Heart right ventricle (tissue), 16 donors: ENCODE results near the gene OOSP4B. TPM values are rescaled to one million over a fixed set of nuclear protein-coding genes. Genes with fewer than 3 reads are reported as not detected.
"Not testable (repeated sequence)": the region's sequence is repeated elsewhere in the genome, so short reads cannot be mapped to it uniquely, and the experiment has no call there.

Experiments used
- ATAC-seq, 8 donors: fragments of 200-7000 bp; cut with Tn5 transposase; one replicate each; pipeline ENCODE4 v1.9.1; 2020; ENCODE audit warnings: mild to moderate bottlenecking in 8 of 8, moderate library complexity in 8 of 8, moderate number of reproducible peaks in 1 of 8
- DNase-seq, 2 donors: peaks; one replicate each; pipeline ENCODE4 v3.0.0-alpha.2; 2020
- H3K27ac ChIP-seq, 10 donors: fragments of 200-600 bp; sonication (generic) in 2 of 10; one replicate each; pipeline versions ENCODE4 v1.5.0 to v1.8.0; 2020 to 2022; ENCODE audit warnings: mild to moderate bottlenecking in 3 of 10
- H3K27me3 ChIP-seq, 7 donors: fragments of 200-600 bp; one replicate each; pipeline ENCODE4 v1.8.0; 2021 to 2022; ENCODE audit warnings: mild to moderate bottlenecking in 2 of 7
- H3K36me3 ChIP-seq, 9 donors: fragments of 200-600 bp; sonication (generic) in 1 of 9; one replicate each; pipeline versions ENCODE4 v1.5.0 to v1.8.0; 2020 to 2022; ENCODE audit warnings: mild to moderate bottlenecking in 2 of 9
- H3K4me1 ChIP-seq, 9 donors: fragments of 200-600 bp; sonication (generic) in 1 of 9; one replicate each; pipeline versions ENCODE4 v1.5.0 to v1.8.0; 2020 to 2022; ENCODE audit warnings: mild to moderate bottlenecking in 4 of 9
- H3K4me3 ChIP-seq, 10 donors: fragments of 200-600 bp; sonication (generic) in 2 of 10; one replicate each; pipeline versions ENCODE4 v1.5.0 to v1.8.0; 2020 to 2022; ENCODE audit warnings: mild to moderate bottlenecking in 7 of 10, moderate library complexity in 2 of 10
- H3K9me3 ChIP-seq, 11 donors: fragments of 200-600 bp in 10 of 11; sonication (generic) in 2 of 11; one replicate each; pipeline versions ENCODE4 v1.5.0 to v1.8.0; 2013 to 2022; ENCODE audit warnings: mild to moderate bottlenecking in 2 of 11, control low read depth in 1 of 11, moderate library complexity in 1 of 11
- CTCF ChIP-seq, 9 donors: fragments of 200-600 bp; sonication (generic) in 2 of 9; IDR thresholded peaks; one replicate each; pipeline versions ENCODE4 v1.5.0 to v1.8.0; 2021 to 2022; ENCODE audit warnings: antibody characterized with exemption in 9 of 9, mild to moderate bottlenecking in 5 of 9, moderate library complexity in 1 of 9
- WGBS, 2 donors: extraction: QIAGEN DNeasy Blood & Tissue Kit; methylation state at CpG; one replicate each; pipeline ENCODE4 v1.1.7; 2013; ENCODE audit warnings: inconsistent platforms in 1 of 2; 5-methylcytosine and 5-hydroxymethylcytosine counted together
- intact Hi-C, 10 donors: fragments of 100-400 bp; cut with DNase I; formaldehyde crosslinking; loops; one replicate each; pipeline versions ENCODE4 v1.11.1 to v1.14.2; 2022
- polyA plus RNA-seq, 2 donors: library from polyadenylated mRNA; stranded (reverse); fragments of 200-250 nt; gene quantifications; one replicate each; pipeline ENCODE4 v1.2.3, GENCODE V29; 2013
- total RNA-seq, 10 donors: library from RNA; stranded (reverse); fragmentation: NEBNext Ultra II Directional in 3 of 10; extraction: Animal tissue kit (Norgen Biotek cat#: 25700) in 3 of 10; gene quantifications; one replicate each; pipeline versions ENCODE4 v1.2.1 to v1.2.4, GENCODE V29; 2021 to 2023
- donor health status: Arrhythmogenic right ventricular cardiomyopathy.
- donor health status: ischemic (EF 13 %, LVEDD 7.1; RV severe dilation, severe dysfunction).
- donor health status: healthy with polysubstance abuse.
- donor health status: DM: no; HTN: yes; CAD: no.
- donor health status: DM: no; HTN: no; CAD: no.
- donor health status: ischemic (EF 25% LVEDD 6.9; RV normal size, moderate dysfunction).
- donor health status: ischemic (EF 25% LVEDD 5.7; RV mildly dilated, moderate dysfunction).
- donor health status: healthy.
- donor health status: DM: yes; HTN: yes; CAD: no.
- donor health status: Ischemic cardiomyopathy.
- donor health status: ischemic (EF 35%, LVEDD 5.7; RV mildly dilated, moderate dysfunction).
- donor health status: nonischemic (EF 11% LVEDD 7.7; RV severe dilation, severe dysfunction).
- donor health status: DM: yes; HTN: yes; CAD: no.
- donor health status: PGD.
- donor health status: ischemic (EF 29% LVEDD 5.4; RV normal size, mild dysfunction).
- donor health status: nonischemic (EF 23%, LVEDD 6.1; RV moderate dilation, normal function).

The OOSP4B gene
- total and polyA plus RNA-seq, 12 donors, result not detected

- Histone ChIP-seq H3K27ac (no peak overlapping the region), H3K9me3 (no peaks in the 10 kb centered on the region), H3K36me3 (no peaks in the 10 kb centered on the region), H3K27me3 (peaks cover 0 to 3% (median 0%) of the 10 kb centered on the region in 7 donors), H3K4me1 (no peaks in the 10 kb centered on the region), H3K4me3 (no peak overlapping the region)
- no peak for ATAC-seq
- 88 to 94% methylated on average over 4 of the region's 4 CpGs for WGBS, 2 donors
- no peak for TF ChIP-seq CTCF (IDR thresholded peaks at IDR 0.05)
- intact Hi-C loops, result no loop called here
- DNase-seq, result no peak
Observed at GRCh38 chr11:59981106-59981770, 35.7 kb upstream of the OOSP4B start.

GRCh38 chr11:59982037-59982436 lies 34.9 kb upstream of the OOSP4B start:
- 61 to 73% methylated on average over 4 of the region's 4 CpGs for WGBS, 2 donors
- H3K27ac ChIP-seq, intact Hi-C loops, DNase-seq, ATAC-seq, H3K27me3 ChIP-seq, H3K4me3 ChIP-seq, H3K36me3 ChIP-seq, H3K4me1 ChIP-seq, H3K9me3 ChIP-seq: not testable (repeated sequence)

GRCh38 chr11:59983212-59983611 lies 33.8 kb upstream of the OOSP4B start:
- 51 to 64% methylated on average over 1 of the region's 1 CpG for WGBS, 2 donors
- Histone ChIP-seq H3K4me3 (no peak overlapping the region), H3K27me3 (peaks cover 0 to 3% (median 0%) of the 10 kb centered on the region in 7 donors)

GRCh38 chr11:59984368-59984767 lies 32.6 kb upstream of the OOSP4B start:
- Histone ChIP-seq H3K27ac (no peak overlapping the region), H3K4me3 (no peak overlapping the region), H3K27me3 (peaks cover 0 to 3% (median 0%) of the 10 kb centered on the region in 7 donors), H3K9me3 (peaks cover 0 to 8% (median 3%) of the 10 kb centered on the region in 11 donors), H3K4me1 (no peaks in the 10 kb centered on the region), H3K36me3 (no peaks in the 10 kb centered on the region)
- intact Hi-C loops, result no loop called here
- no peak for TF ChIP-seq CTCF (IDR thresholded peaks at IDR 0.05)
- no peak for DNase-seq
- ATAC-seq, result no peak
- 86 to 92% methylated on average over 3 of the region's 3 CpGs for WGBS, 2 donors

More at GRCh38 chr11:59983212-59983611, 33.8 kb upstream of the OOSP4B start:
- no peaks in the 10 kb centered on the region for H3K36me3 ChIP-seq
- no peaks in the 10 kb centered on the region for H3K4me1 ChIP-seq
- no peak overlapping the region for H3K27ac ChIP-seq
- ATAC-seq (no peak), DNase-seq (no peak)
- no peaks in the 10 kb centered on the region for H3K9me3 ChIP-seq
- intact Hi-C loops, result no loop called here
- TF ChIP-seq CTCF (IDR thresholded peaks at IDR 0.05), result no peak

- no peak for TF ChIP-seq CTCF (IDR thresholded peaks at IDR 0.05)
- WGBS, 2 donors, result 60 to 76% methylated on average over 1 of the region's 1 CpG
- ATAC-seq, result no peak
Observed at GRCh38 chr11:59990421-59990820, 26.6 kb upstream of the OOSP4B start.

More at GRCh38 chr11:59990421-59990820, 26.6 kb upstream of the OOSP4B start:
- no peak overlapping the region for H3K4me3 ChIP-seq
- H3K27ac ChIP-seq, result no peak overlapping the region
- H3K36me3 ChIP-seq, result no peaks in the 10 kb centered on the region
- no peak for DNase-seq
- H3K9me3 ChIP-seq, result peaks cover 0 to 40% (median 6%) of the 10 kb centered on the region in 11 donors
- intact Hi-C loops, result no loop called here
- H3K27me3 ChIP-seq, result no peaks in the 10 kb centered on the region
- H3K4me1 ChIP-seq, result no peaks in the 10 kb centered on the region
